Measurements from ENCODE around the gene EMC8. TPM values are rescaled to one million over a fixed set of nuclear protein-coding genes. Genes with fewer than 3 reads are reported as not detected.
"Not testable (repeated sequence)": the region's sequence is repeated elsewhere in the genome, so short reads cannot be mapped to it uniquely, and the experiment has no call there.

Gene EMC8
- total RNA-seq, 1 donor from 2014 or later, result 8.9 TPM

DNA sequence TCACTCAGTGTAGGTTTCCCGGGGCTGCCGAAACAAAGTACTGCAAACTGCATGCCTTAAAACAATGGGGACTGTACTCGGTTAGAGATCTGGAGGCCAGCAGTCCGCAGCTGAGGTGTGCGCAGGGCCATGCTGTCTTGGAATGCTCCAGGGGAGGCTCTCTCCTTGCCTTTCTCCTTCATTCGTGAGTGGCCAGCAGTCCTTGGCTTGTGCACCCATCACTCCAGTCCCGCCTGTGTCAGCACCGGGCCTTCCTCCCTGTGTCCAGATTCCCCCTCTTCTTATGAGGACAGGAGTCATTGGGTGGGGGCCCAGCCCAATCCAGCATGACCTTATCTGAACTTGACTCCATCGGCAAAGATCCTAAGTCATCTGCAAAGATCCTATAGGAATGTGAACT is 43.5 kb upstream of the EMC8 start:
- peaks cover 0 to 2% (median 0%) of the 10 kb centered on the region in 3 donors for H3K9me3 ChIP-seq (ENCODE audit: control insufficient read depth in 3 of 3, low read length in 3 of 3)
- no peak overlapping the region for H3K4me3 ChIP-seq (ENCODE audit: low read length in 3 of 3)
- no peak overlapping the region for H3K9ac ChIP-seq (ENCODE audit: low read depth in 1 of 3, low read length in 3 of 3)
- H3K27me3 ChIP-seq (ENCODE audit: control insufficient read depth in 3 of 3, insufficient read depth in 3 of 3, low read length in 3 of 3), result peaks cover 8 to 43% (median 37%) of the 10 kb centered on the region in 3 donors
- no peak overlapping the region for H3K27ac ChIP-seq (ENCODE audit: low read depth, low read length)
- no peaks in the 10 kb centered on the region for H3K36me3 ChIP-seq (ENCODE audit: control insufficient read depth in 3 of 3, insufficient read depth in 3 of 3, low read length in 3 of 3)
- peaks cover 0 to 2% (median 0%) of the 10 kb centered on the region in 3 donors for H3K4me1 ChIP-seq (ENCODE audit: control insufficient read depth in 3 of 3, insufficient read depth in 3 of 3, low read length in 3 of 3)

- peaks cover 6 to 39% (median 34%) of the 10 kb centered on the region in 3 donors for H3K27me3 ChIP-seq (ENCODE audit: control insufficient read depth in 3 of 3, insufficient read depth in 3 of 3, low read length in 3 of 3)
- no peak overlapping the region for H3K27ac ChIP-seq (ENCODE audit: low read depth, low read length)
- peaks cover 0 to 2% (median 0%) of the 10 kb centered on the region in 3 donors for H3K9me3 ChIP-seq (ENCODE audit: control insufficient read depth in 3 of 3, low read length in 3 of 3)
- no peak overlapping the region for H3K9ac ChIP-seq (ENCODE audit: low read depth in 1 of 3, low read length in 3 of 3)
- peaks cover 0 to 2% (median 0%) of the 10 kb centered on the region in 3 donors for H3K4me1 ChIP-seq (ENCODE audit: control insufficient read depth in 3 of 3, insufficient read depth in 3 of 3, low read length in 3 of 3)
- no peak overlapping the region for H3K4me3 ChIP-seq (ENCODE audit: low read length in 3 of 3)
- H3K36me3 ChIP-seq (ENCODE audit: control insufficient read depth in 3 of 3, insufficient read depth in 3 of 3, low read length in 3 of 3), result no peaks in the 10 kb centered on the region
Observed at GRCh38 chr16:85842435-85842834, 43.1 kb upstream of the EMC8 start.

DNA sequence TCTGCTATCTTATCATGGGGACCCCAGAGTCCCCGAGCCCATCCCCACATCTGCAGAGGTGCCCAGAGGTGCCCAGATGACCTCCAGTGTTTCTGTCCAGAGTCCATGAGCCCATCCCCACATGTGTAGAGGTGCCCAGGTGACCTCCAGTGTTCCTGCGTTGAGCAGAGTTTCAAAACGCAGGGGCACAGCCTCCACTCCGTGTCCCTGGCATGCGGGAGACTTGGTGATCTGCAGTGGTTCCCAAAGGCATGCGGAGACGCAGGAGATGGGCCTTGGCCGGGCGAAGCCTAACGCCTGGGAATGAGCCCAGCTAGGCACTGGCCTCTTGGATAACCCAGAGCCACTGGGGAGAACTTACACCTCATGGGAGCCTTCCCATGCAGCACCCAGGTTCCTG is 41.5 kb upstream of the EMC8 start:
- Histone ChIP-seq H3K9ac (ENCODE audit: low read depth in 1 of 3, low read length in 3 of 3) (no peak overlapping the region), H3K4me3 (ENCODE audit: low read length in 3 of 3) (no peak overlapping the region), H3K27me3 (ENCODE audit: control insufficient read depth in 3 of 3, insufficient read depth in 3 of 3, low read length in 3 of 3) (peaks cover 18 to 49% (median 39%) of the 10 kb centered on the region in 3 donors), H3K36me3 (ENCODE audit: control insufficient read depth in 3 of 3, insufficient read depth in 3 of 3, low read length in 3 of 3) (no peaks in the 10 kb centered on the region), H3K27ac (ENCODE audit: low read depth, low read length) (no peak overlapping the region), H3K4me1 (ENCODE audit: control insufficient read depth in 3 of 3, insufficient read depth in 3 of 3, low read length in 3 of 3) (peaks cover 0 to 2% (median 0%) of the 10 kb centered on the region in 3 donors), H3K9me3 (ENCODE audit: control insufficient read depth in 3 of 3, low read length in 3 of 3) (peaks cover 0 to 2% (median 0%) of the 10 kb centered on the region in 3 donors)

DNA sequence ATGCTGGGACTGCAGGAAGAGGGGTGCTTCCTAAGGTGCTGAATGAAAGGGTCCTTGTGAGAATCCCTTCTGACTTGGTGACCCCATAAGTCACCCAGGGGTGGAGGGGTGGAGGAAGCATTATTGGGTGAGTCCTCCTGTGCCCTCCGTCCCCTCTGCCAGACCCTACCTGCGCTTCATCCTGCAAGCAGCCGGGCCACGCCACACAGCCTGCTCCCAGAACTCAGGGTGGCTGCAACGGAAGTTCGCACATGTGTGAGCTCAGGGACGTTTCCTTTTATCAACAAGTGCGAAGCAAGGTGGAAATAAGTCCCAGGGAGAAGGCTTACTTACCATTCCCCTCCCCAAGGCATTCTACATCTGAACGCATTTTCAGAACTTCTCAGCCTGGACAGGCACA is 41.1 kb upstream of the EMC8 start:
- peaks cover 22 to 50% (median 41%) of the 10 kb centered on the region in 3 donors for H3K27me3 ChIP-seq (ENCODE audit: control insufficient read depth in 3 of 3, insufficient read depth in 3 of 3, low read length in 3 of 3)

DNA sequence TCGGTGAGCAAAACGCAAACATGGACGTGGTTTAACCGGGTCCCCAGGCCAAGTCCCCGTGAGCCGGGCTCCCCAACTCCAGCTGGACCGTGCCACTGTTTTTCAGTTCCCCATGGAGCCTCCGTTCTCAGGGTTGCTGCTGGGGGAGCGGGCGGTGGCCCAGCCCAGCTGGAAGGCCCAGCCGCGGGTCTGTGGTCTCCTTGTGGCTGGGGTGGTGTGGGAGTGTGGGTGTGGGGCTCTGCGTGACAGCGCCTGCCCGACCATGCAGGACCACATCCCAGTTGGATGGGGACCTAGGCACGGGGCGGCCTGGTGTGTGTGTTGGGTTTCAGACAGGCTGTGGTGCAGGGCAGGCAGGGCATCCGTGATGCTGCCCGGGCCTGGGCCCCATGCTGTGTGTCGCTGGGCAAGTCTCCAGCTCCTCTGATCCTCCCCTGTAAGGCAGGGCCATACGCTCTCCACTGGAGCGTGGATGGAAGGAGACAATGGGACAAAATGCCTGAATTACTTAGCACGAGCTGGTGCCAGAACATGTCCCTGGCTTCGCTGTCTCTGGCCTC is 40.4 kb upstream of the EMC8 start:
- Histone ChIP-seq H3K4me3 (ENCODE audit: low read length in 3 of 3) (no peak overlapping the region), H3K27me3 (ENCODE audit: control insufficient read depth in 3 of 3, insufficient read depth in 3 of 3, low read length in 3 of 3) (peaks cover 27 to 51% (median 48%) of the 10 kb centered on the region in 3 donors), H3K36me3 (ENCODE audit: control insufficient read depth in 3 of 3, insufficient read depth in 3 of 3, low read length in 3 of 3) (no peaks in the 10 kb centered on the region), H3K9ac (ENCODE audit: low read depth in 1 of 3, low read length in 3 of 3) (no peak overlapping the region), H3K9me3 (ENCODE audit: control insufficient read depth in 3 of 3, low read length in 3 of 3) (peaks cover 0 to 2% (median 0%) of the 10 kb centered on the region in 3 donors), H3K4me1 (ENCODE audit: control insufficient read depth in 3 of 3, insufficient read depth in 3 of 3, low read length in 3 of 3) (peaks cover 0 to 2% (median 0%) of the 10 kb centered on the region in 3 donors), H3K27ac (ENCODE audit: low read depth, low read length) (no peak overlapping the region)

More for the DNA sequence above, 41.1 kb upstream of the EMC8 start:
- H3K27ac ChIP-seq (ENCODE audit: low read depth, low read length), result no peak overlapping the region
- no peak overlapping the region for H3K4me3 ChIP-seq (ENCODE audit: low read length in 3 of 3)
- no peak overlapping the region for H3K9ac ChIP-seq (ENCODE audit: low read depth in 1 of 3, low read length in 3 of 3)
- peaks cover 0 to 2% (median 0%) of the 10 kb centered on the region in 3 donors for H3K9me3 ChIP-seq (ENCODE audit: control insufficient read depth in 3 of 3, low read length in 3 of 3)
- no peaks in the 10 kb centered on the region for H3K36me3 ChIP-seq (ENCODE audit: control insufficient read depth in 3 of 3, insufficient read depth in 3 of 3, low read length in 3 of 3)
- peaks cover 0 to 2% (median 0%) of the 10 kb centered on the region in 3 donors for H3K4me1 ChIP-seq (ENCODE audit: control insufficient read depth in 3 of 3, insufficient read depth in 3 of 3, low read length in 3 of 3)

DNA sequence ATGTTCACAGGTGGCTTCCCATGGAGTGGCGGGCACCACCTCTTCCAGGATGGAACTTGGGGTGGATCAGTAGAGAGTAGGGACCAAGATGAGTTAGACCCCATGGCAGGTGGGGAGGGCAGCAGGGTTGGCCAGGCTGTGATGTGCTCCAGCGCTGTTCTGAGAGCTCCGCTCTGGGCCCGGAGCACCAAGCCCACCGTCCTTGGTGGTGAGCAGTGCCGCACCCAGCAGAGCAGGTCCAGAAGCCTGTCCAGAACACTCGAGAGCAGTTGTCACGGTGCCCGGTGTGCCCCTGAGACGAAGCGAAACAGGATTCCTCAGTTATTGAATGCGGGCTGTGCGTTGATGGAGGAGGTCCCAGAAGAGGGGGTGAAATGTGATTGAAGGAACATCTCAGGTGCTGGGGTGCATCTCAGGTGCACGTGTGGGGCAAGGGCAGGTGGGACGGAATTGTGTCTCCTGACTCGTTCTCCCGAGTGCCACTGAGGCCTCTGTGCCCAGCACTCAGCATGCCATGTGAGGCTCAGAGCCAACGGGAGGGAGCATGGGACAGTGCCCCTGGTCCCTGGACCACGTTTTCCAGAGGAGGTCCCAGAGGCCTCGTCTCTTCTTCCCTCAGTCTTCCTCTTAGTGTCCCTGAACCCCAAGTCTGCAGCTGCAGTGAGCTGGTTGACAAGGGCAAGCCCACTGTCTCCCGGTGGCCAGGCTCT is 39.7 kb upstream of the EMC8 start:
- peaks cover 0 to 2% (median 0%) of the 10 kb centered on the region in 3 donors for H3K4me1 ChIP-seq (ENCODE audit: control insufficient read depth in 3 of 3, insufficient read depth in 3 of 3, low read length in 3 of 3)
- H3K27ac ChIP-seq (ENCODE audit: low read depth, low read length), result no peak overlapping the region
- no peak overlapping the region for H3K9ac ChIP-seq (ENCODE audit: low read depth in 1 of 3, low read length in 3 of 3)
- peaks cover 0 to 2% (median 0%) of the 10 kb centered on the region in 3 donors for H3K9me3 ChIP-seq (ENCODE audit: control insufficient read depth in 3 of 3, low read length in 3 of 3)
- H3K27me3 ChIP-seq (ENCODE audit: control insufficient read depth in 3 of 3, insufficient read depth in 3 of 3, low read length in 3 of 3), result peaks cover 27 to 52% (median 48%) of the 10 kb centered on the region in 3 donors
- no peak overlapping the region for H3K4me3 ChIP-seq (ENCODE audit: low read length in 3 of 3)
- H3K36me3 ChIP-seq (ENCODE audit: control insufficient read depth in 3 of 3, insufficient read depth in 3 of 3, low read length in 3 of 3), result no peaks in the 10 kb centered on the region

DNA sequence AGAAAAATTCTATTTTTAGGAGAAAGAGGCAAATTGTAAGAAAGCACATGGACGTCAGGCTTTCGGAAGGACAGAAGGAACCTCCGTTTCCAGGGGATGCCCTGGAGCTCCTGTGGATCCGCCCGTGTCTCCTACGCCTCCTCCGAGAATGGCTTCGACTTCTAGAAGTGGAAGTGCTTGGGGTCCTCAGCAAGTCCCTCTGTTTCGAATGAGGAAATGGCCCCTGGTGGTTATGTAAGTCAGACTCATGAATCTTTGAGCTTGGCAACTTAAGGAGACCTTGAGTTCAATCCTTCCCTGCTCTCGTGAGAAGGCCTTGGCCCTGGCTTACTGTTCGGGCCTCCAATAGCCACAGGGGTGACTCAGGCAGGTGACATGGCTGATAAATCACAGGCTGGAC is 39.0 kb upstream of the EMC8 start:
- H3K9ac ChIP-seq (ENCODE audit: low read depth in 1 of 3, low read length in 3 of 3), result no peak overlapping the region
- H3K36me3 ChIP-seq (ENCODE audit: control insufficient read depth in 3 of 3, insufficient read depth in 3 of 3, low read length in 3 of 3), result no peaks in the 10 kb centered on the region
- H3K4me1 ChIP-seq (ENCODE audit: control insufficient read depth in 3 of 3, insufficient read depth in 3 of 3, low read length in 3 of 3), result peaks cover 0 to 2% (median 0%) of the 10 kb centered on the region in 3 donors
- peaks cover 0 to 2% (median 0%) of the 10 kb centered on the region in 3 donors for H3K9me3 ChIP-seq (ENCODE audit: control insufficient read depth in 3 of 3, low read length in 3 of 3)
- no peak overlapping the region for H3K27ac ChIP-seq (ENCODE audit: low read depth, low read length)
- peaks cover 27 to 56% (median 48%) of the 10 kb centered on the region in 3 donors for H3K27me3 ChIP-seq (ENCODE audit: control insufficient read depth in 3 of 3, insufficient read depth in 3 of 3, low read length in 3 of 3)
- no peak overlapping the region for H3K4me3 ChIP-seq (ENCODE audit: low read length in 3 of 3)

- peaks cover 27 to 60% (median 50%) of the 10 kb centered on the region in 3 donors for H3K27me3 ChIP-seq (ENCODE audit: control insufficient read depth in 3 of 3, insufficient read depth in 3 of 3, low read length in 3 of 3)
- not testable (repeated sequence) for H3K27ac ChIP-seq (ENCODE audit: low read depth, low read length); H3K4me1 ChIP-seq (ENCODE audit: control insufficient read depth in 3 of 3, insufficient read depth in 3 of 3, low read length in 3 of 3); H3K36me3 ChIP-seq (ENCODE audit: control insufficient read depth in 3 of 3, insufficient read depth in 3 of 3, low read length in 3 of 3); H3K9ac ChIP-seq (ENCODE audit: low read depth in 1 of 3, low read length in 3 of 3); H3K9me3 ChIP-seq (ENCODE audit: control insufficient read depth in 3 of 3, low read length in 3 of 3); H3K4me3 ChIP-seq (ENCODE audit: low read length in 3 of 3)
Observed at GRCh38 chr16:85837654-85838053, 38.3 kb upstream of the EMC8 start.

GRCh38 chr16:85836706-85837582 is 37.6 kb upstream of the EMC8 start:
- peaks cover 27 to 61% (median 52%) of the 10 kb centered on the region in 3 donors for H3K27me3 ChIP-seq (ENCODE audit: control insufficient read depth in 3 of 3, insufficient read depth in 3 of 3, low read length in 3 of 3)
- no peaks in the 10 kb centered on the region for H3K36me3 ChIP-seq (ENCODE audit: control insufficient read depth in 3 of 3, insufficient read depth in 3 of 3, low read length in 3 of 3)
- peaks cover 0 to 2% (median 0%) of the 10 kb centered on the region in 3 donors for H3K4me1 ChIP-seq (ENCODE audit: control insufficient read depth in 3 of 3, insufficient read depth in 3 of 3, low read length in 3 of 3)
- no peak overlapping the region for H3K27ac ChIP-seq (ENCODE audit: low read depth, low read length)
- no peaks in the 10 kb centered on the region for H3K9me3 ChIP-seq (ENCODE audit: control insufficient read depth in 3 of 3, low read length in 3 of 3)
- H3K4me3 ChIP-seq (ENCODE audit: low read length in 3 of 3), result no peak overlapping the region
- no peak overlapping the region for H3K9ac ChIP-seq (ENCODE audit: low read depth in 1 of 3, low read length in 3 of 3)
